Neural cell (in vitro differentiated cells): ENCODE results near the gene TEN1.

ENCODE experiments used
- CTCF ChIP-seq: fragments of 450-650 bp; IDR thresholded peaks from 2 replicates; pipeline ENCODE4 v1.5.1; 2014; ENCODE audit warnings: antibody characterized with exemption, mild to moderate bottlenecking, moderate library complexity; ENCODE audit not compliant: poor library complexity, severe bottlenecking
- EP300 ChIP-seq: fragments of 450-650 bp; conservative IDR thresholded peaks from 2 replicates; pipeline ENCODE4 v1.6.1; 2014; ENCODE audit warnings: antibody characterized with exemption, mild to moderate bottlenecking, moderate library complexity; ENCODE audit not compliant: poor library complexity, severe bottlenecking
- EZH2 ChIP-seq: fragments of 200-600, 300-800 bp; shearing (Covaris generic), sonication (generic); IDR thresholded peaks from 2 replicates; pipeline ENCODE4 v1.6.1; 2014; ENCODE audit warnings: antibody characterized with exemption, low read length, borderline replicate concordance, mild to moderate bottlenecking; ENCODE audit not compliant: insufficient read depth, poor library complexity, severe bottlenecking
- MXI1 ChIP-seq: fragments of 450-650 bp; conservative IDR thresholded peaks from 2 replicates; pipeline ENCODE4 v1.6.1; 2014; ENCODE audit warnings: antibody characterized with exemption, mild to moderate bottlenecking; ENCODE audit not compliant: poor library complexity, severe bottlenecking
- POLR2AphosphoS5 ChIP-seq: IDR thresholded peaks from 2 replicates; pipeline ENCODE4 v1.6.1; 2012
- RAD21 ChIP-seq: fragments of 450-650 bp; conservative IDR thresholded peaks from 2 replicates; pipeline ENCODE4 v1.6.1; 2014; ENCODE audit warnings: antibody characterized with exemption, mild to moderate bottlenecking, moderate library complexity
- SMC3 ChIP-seq: fragments of 450-650 bp; conservative IDR thresholded peaks from 2 replicates; pipeline ENCODE4 v1.6.1; 2014; ENCODE audit warnings: antibody characterized with exemption, mild to moderate bottlenecking, moderate library complexity; ENCODE audit not compliant: poor library complexity
- TF ChIP-seq, protein P1 (sequence below): IDR thresholded peaks from 2 replicates; pipeline ENCODE4 v1.6.1; 2012; ENCODE audit warnings: borderline replicate concordance

GRCh38 chr17:76022973-76023899 is 44.2 kb downstream of the TEN1 start:
- TF ChIP-seq CTCF, result no peak
- TF ChIP-seq POLR2AphosphoS5, result no peak
- no peak for TF ChIP-seq RAD21
- TF ChIP-seq MXI1, result no peak
- TF ChIP-seq, protein P1, sequence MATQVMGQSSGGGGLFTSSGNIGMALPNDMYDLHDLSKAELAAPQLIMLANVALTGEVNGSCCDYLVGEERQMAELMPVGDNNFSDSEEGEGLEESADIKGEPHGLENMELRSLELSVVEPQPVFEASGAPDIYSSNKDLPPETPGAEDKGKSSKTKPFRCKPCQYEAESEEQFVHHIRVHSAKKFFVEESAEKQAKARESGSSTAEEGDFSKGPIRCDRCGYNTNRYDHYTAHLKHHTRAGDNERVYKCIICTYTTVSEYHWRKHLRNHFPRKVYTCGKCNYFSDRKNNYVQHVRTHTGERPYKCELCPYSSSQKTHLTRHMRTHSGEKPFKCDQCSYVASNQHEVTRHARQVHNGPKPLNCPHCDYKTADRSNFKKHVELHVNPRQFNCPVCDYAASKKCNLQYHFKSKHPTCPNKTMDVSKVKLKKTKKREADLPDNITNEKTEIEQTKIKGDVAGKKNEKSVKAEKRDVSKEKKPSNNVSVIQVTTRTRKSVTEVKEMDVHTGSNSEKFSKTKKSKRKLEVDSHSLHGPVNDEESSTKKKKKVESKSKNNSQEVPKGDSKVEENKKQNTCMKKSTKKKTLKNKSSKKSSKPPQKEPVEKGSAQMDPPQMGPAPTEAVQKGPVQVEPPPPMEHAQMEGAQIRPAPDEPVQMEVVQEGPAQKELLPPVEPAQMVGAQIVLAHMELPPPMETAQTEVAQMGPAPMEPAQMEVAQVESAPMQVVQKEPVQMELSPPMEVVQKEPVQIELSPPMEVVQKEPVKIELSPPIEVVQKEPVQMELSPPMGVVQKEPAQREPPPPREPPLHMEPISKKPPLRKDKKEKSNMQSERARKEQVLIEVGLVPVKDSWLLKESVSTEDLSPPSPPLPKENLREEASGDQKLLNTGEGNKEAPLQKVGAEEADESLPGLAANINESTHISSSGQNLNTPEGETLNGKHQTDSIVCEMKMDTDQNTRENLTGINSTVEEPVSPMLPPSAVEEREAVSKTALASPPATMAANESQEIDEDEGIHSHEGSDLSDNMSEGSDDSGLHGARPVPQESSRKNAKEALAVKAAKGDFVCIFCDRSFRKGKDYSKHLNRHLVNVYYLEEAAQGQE, result no peak
- TF ChIP-seq EP300, result no peak
- TF ChIP-seq EZH2, result no peak
- no peak for TF ChIP-seq SMC3
